H1 (cell line): ENCODE data around the gene MRPS15. TPM values are rescaled to one million over a fixed set of nuclear protein-coding genes. Genes with fewer than 3 reads are reported as not detected.

ENCODE experiments used
- CTCF ChIA-PET: fragments of 300-600 bp; sonication (Branson Sonifier 250); formaldehyde crosslinking; loops from one replicate; lab custom pipeline; 2021; ENCODE audit not compliant: partially characterized antibody; lab: Charles Lee
- POLR2A ChIA-PET: fragments of 300-600 bp; sonication (Branson Sonifier 250); formaldehyde crosslinking; loops from one replicate; lab custom pipeline; 2021; ENCODE audit warnings: inconsistent platforms; ENCODE audit not compliant: partially characterized antibody; lab: Charles Lee
- DNase-seq, 2 experiments: peaks; one replicate each; pipeline versions ENCODE4 v3.0.0 to v3.0.0-alpha.2; 2010 to 2022; ENCODE audit warnings: low spot score in 2 of 2, low read depth in 1 of 2, mixed read lengths in 1 of 2
- FAIRE-seq: peaks from 2 replicates; lab custom pipeline; 2011; peaks lifted over from hg19 to GRCh38; lab: Jason Lieb, UNC
- H2AFZ ChIP-seq: 2 replicates; pipeline ENCODE4 v1.8.1; 2012; ENCODE audit warnings: low read length, inconsistent platforms
- H2AK5ac ChIP-seq: 2 replicates; pipeline ENCODE4 v1.6.1; 2013; ENCODE audit warnings: low read depth, low read length
- H2BK120ac ChIP-seq: replicated peaks from 2 replicates; pipeline ENCODE3; 2013; ENCODE audit warnings: low read depth, low read length, inconsistent platforms
- H2BK12ac ChIP-seq: 2 replicates; pipeline ENCODE4 v1.6.1; 2013; ENCODE audit warnings: low read depth, low read length
- H2BK15ac ChIP-seq: 2 replicates; pipeline ENCODE4 v1.6.1; 2013; ENCODE audit warnings: low read length
- H2BK20ac ChIP-seq: 2 replicates; pipeline ENCODE4 v1.6.1; 2013; ENCODE audit warnings: low read length
- H2BK5ac ChIP-seq: 2 replicates; pipeline ENCODE4 v1.6.1; 2013; ENCODE audit warnings: low read depth, low read length
- H3K14ac ChIP-seq: 2 replicates; pipeline ENCODE4 v1.6.1; 2013; ENCODE audit warnings: inconsistent platforms; ENCODE audit not compliant: insufficient read length
- H3K18ac ChIP-seq: 2 replicates; pipeline ENCODE4 v1.6.1; 2013; ENCODE audit warnings: low read length; ENCODE audit errors: extremely low read depth
- H3K23ac ChIP-seq: 2 replicates; pipeline ENCODE4 v1.6.1; 2013; ENCODE audit warnings: inconsistent platforms; ENCODE audit not compliant: insufficient read length
- H3K23me2 ChIP-seq: 2 replicates; pipeline ENCODE4 v1.6.1; 2013; ENCODE audit warnings: low read depth, low read length
- H3K27ac ChIP-seq: 2 replicates; pipeline ENCODE4 v1.6.1; 2011; ENCODE audit warnings: low read depth, low read length, inconsistent platforms
- H3K27me3 ChIP-seq, 4 experiments: replicated peaks in 1 of 4; 1 replicate in 1 of 4; 2 replicates in 3 of 4; pipeline versions ENCODE4 v1.6.1 to v1.8.1; 2011 to 2013; ENCODE audit warnings: low read length in 3 of 4, mild to moderate bottlenecking in 3 of 4, inconsistent platforms in 2 of 4, mixed read lengths in 2 of 4, moderate library complexity in 1 of 4; ENCODE audit not compliant: control insufficient read depth in 3 of 4, insufficient read depth in 3 of 4; ENCODE audit errors: extremely low read depth in 1 of 4
- H3K36me3 ChIP-seq, 4 experiments: 2 replicates each; pipeline versions ENCODE4 v1.6.1 to v1.8.1; 2011 to 2013; ENCODE audit warnings: mild to moderate bottlenecking in 4 of 4, low read length in 3 of 4, moderate library complexity in 2 of 4, control low read depth in 1 of 4, inconsistent platforms in 1 of 4; ENCODE audit not compliant: insufficient read depth in 4 of 4, control insufficient read depth in 2 of 4
- H3K4ac ChIP-seq: replicated peaks from 2 replicates; pipeline ENCODE3; 2013; ENCODE audit warnings: low read length, low read depth, mixed read lengths, inconsistent platforms; ENCODE audit not compliant: insufficient read length
- H3K4me1 ChIP-seq, 4 experiments: replicated peaks in 1 of 4; 1 replicate in 1 of 4; 2 replicates in 3 of 4; pipeline versions ENCODE4 v1.6.1 to v1.8.1; 2011 to 2013; ENCODE audit warnings: low read length in 3 of 4, inconsistent platforms in 2 of 4, mixed read lengths in 1 of 4; ENCODE audit not compliant: insufficient read depth in 4 of 4, control insufficient read depth in 3 of 4
- H3K4me2 ChIP-seq, 2 experiments: 2 replicates each; pipeline versions ENCODE4 v1.6.1 to v1.8.1; 2011 to 2013; ENCODE audit warnings: low read depth in 2 of 2, low read length in 2 of 2, control low read depth in 1 of 2, inconsistent platforms in 1 of 2, mild to moderate bottlenecking in 1 of 2; ENCODE audit not compliant: insufficient read depth in 1 of 2
- H3K4me3 ChIP-seq, 4 experiments: fragments of 200-600, 300-600 bp in 1 of 4; sonication (generic), shearing (Covaris generic), sonication (Bioruptor Twin) in 1 of 4; 2 replicates each; pipeline versions ENCODE4 v1.5.1 to v1.8.1; 2011 to 2016; ENCODE audit warnings: low read length in 4 of 4, low read depth in 3 of 4, control low read depth in 2 of 4, inconsistent platforms in 2 of 4, mild to moderate bottlenecking in 2 of 4, mixed read lengths in 1 of 4, moderate library complexity in 1 of 4; ENCODE audit not compliant: insufficient read depth in 2 of 4; ENCODE audit errors: extremely low read depth in 1 of 4
- H3K56ac ChIP-seq: replicated peaks from 2 replicates; pipeline ENCODE3; 2013; ENCODE audit warnings: low read depth, mild to moderate bottlenecking, mixed read lengths, low read length, inconsistent platforms; ENCODE audit not compliant: insufficient read length
- H3K79me1 ChIP-seq: 2 replicates; pipeline ENCODE4 v1.6.1; 2013; ENCODE audit warnings: low read depth, low read length, control low read depth
- H3K79me2 ChIP-seq, 2 experiments: 2 replicates each; pipeline versions ENCODE4 v1.6.1 to v1.8.1; 2012 to 2013; ENCODE audit warnings: low read length in 2 of 2, mild to moderate bottlenecking in 2 of 2, inconsistent platforms in 1 of 2; ENCODE audit not compliant: insufficient read depth in 2 of 2, control insufficient read depth in 1 of 2
- H3K9ac ChIP-seq, 4 experiments: replicated peaks in 1 of 4; 1 replicate in 1 of 4; 2 replicates in 3 of 4; pipeline versions ENCODE4 v1.6.1 to v1.8.1; 2011 to 2013; ENCODE audit warnings: low read depth in 3 of 4, low read length in 3 of 4, control low read depth in 2 of 4, mild to moderate bottlenecking in 2 of 4, moderate library complexity in 2 of 4, inconsistent platforms in 1 of 4; ENCODE audit errors: extremely low read depth in 1 of 4
- H3K9me3 ChIP-seq, 2 experiments: 2 replicates each; pipeline versions ENCODE4 v1.6.1 to v1.8.1; 2012 to 2013; ENCODE audit warnings: mild to moderate bottlenecking in 2 of 2, moderate library complexity in 2 of 2, control low read depth in 1 of 2, inconsistent platforms in 1 of 2, low read depth in 1 of 2, low read length in 1 of 2, mixed read lengths in 1 of 2; ENCODE audit not compliant: insufficient read depth in 2 of 2
- H4K20me1 ChIP-seq, 2 experiments: replicated peaks in 1 of 2; 2 replicates each; pipeline versions ENCODE3 to v1.8.1; 2011 to 2013; ENCODE audit warnings: inconsistent platforms in 2 of 2, low read length in 2 of 2, mild to moderate bottlenecking in 1 of 2; ENCODE audit not compliant: insufficient read depth in 2 of 2, control insufficient read depth in 1 of 2
- H4K5ac ChIP-seq: 2 replicates; pipeline ENCODE4 v1.6.1; 2013; ENCODE audit warnings: low read length, low read depth, mixed read lengths, inconsistent platforms; ENCODE audit not compliant: insufficient read length
- H4K8ac ChIP-seq: 2 replicates; pipeline ENCODE4 v1.8.0; 2013; ENCODE audit warnings: mild to moderate bottlenecking, moderate library complexity, low read length, inconsistent platforms; ENCODE audit not compliant: insufficient read depth; ENCODE audit errors: extremely low read depth
- H4K91ac ChIP-seq: replicated peaks from 2 replicates; pipeline ENCODE3; 2013; ENCODE audit warnings: low read length, mixed read lengths, inconsistent platforms; ENCODE audit not compliant: insufficient read length
- BACH1 ChIP-seq: IDR thresholded peaks from 2 replicates; pipeline ENCODE4 v1.6.1; 2012; ENCODE audit warnings: low read length, improper control_type of control experiment
- BCL11A ChIP-seq, 2 experiments: IDR thresholded peaks; one replicate each; pipeline ENCODE4 v1.6.1; 2011; ENCODE audit warnings: low read depth in 2 of 2, low read length in 2 of 2, mild to moderate bottlenecking in 2 of 2
- EGR1 ChIP-seq: IDR thresholded peaks from 2 replicates; pipeline ENCODE4 v1.6.1; 2011; ENCODE audit warnings: low read depth, low read length, borderline replicate concordance
- HDAC2 ChIP-seq, 2 experiments: fragments of 300-600 bp in 1 of 2; sonication (generic) in 1 of 2; IDR thresholded peaks; 2 replicates each; pipeline ENCODE4 v1.6.1; 2011 to 2012; ENCODE audit warnings: low read depth in 2 of 2, low read length in 2 of 2, mild to moderate bottlenecking in 2 of 2, moderate library complexity in 2 of 2, borderline replicate concordance in 1 of 2, inconsistent platforms in 1 of 2
- PHF8 ChIP-seq: fragments of 200-600 bp; sonication (generic); conservative IDR thresholded peaks from 2 replicates; pipeline ENCODE4 v1.7.1; 2012; ENCODE audit warnings: low read depth, mild to moderate bottlenecking, inconsistent platforms, low read length, moderate library complexity
- RNF2 ChIP-seq: fragments of 200-900, 300-1000 bp; sonication (generic); IDR thresholded peaks from 2 replicates; pipeline ENCODE4 v1.7.1; 2016; ENCODE audit warnings: borderline replicate concordance, low read depth, mild to moderate bottlenecking, antibody characterized with exemption, low read length; ENCODE audit not compliant: poor library complexity, severe bottlenecking; ENCODE audit errors: missing control alignments
- SIN3A ChIP-seq, 2 experiments: IDR thresholded peaks in 1 of 2; conservative IDR thresholded peaks in 1 of 2; 2 replicates each; pipeline ENCODE4 v1.6.1; 2011 to 2012; ENCODE audit warnings: low read length in 2 of 2, improper control_type of control experiment in 1 of 2, low read depth in 1 of 2, mild to moderate bottlenecking in 1 of 2
- TAF7 ChIP-seq: optimal IDR thresholded peaks from 2 replicates; pipeline ENCODE3; 2011; ENCODE audit warnings: low read depth, mild to moderate bottlenecking, inconsistent platforms, low read length, moderate library complexity, borderline replicate concordance
- TEAD4 ChIP-seq: IDR thresholded peaks from 2 replicates; pipeline ENCODE4 v1.6.1; 2012; ENCODE audit warnings: low read depth, low read length, inconsistent platforms, mixed read lengths
- WGBS, 2 experiments: shearing (Covaris generic) in 1 of 2; methylation state at CpG; one replicate each; pipeline versions ENCODE4 v1.1.6 to v1.1.7; 2013 to 2015; ENCODE audit warnings: low lambda C conversion rate in 2 of 2, mixed read lengths in 2 of 2, inconsistent platforms in 1 of 2, low coverage in 1 of 2, missing lambda C conversion rate in 1 of 2; ENCODE audit not compliant: insufficient replicate concordance in 2 of 2, insufficient coverage in 1 of 2, insufficient read length in 1 of 2; ENCODE audit errors: extremely low coverage in 1 of 2, missing lambda C conversion rate in 1 of 2; 5-methylcytosine and 5-hydroxymethylcytosine counted together
- polyA plus RNA-seq, 7 experiments: library from polyadenylated mRNA; depleted of rRNA in 3 of 7; stranded (reverse) in 5 of 7; unstranded in 2 of 7; fragments of >200 nt in 5 of 7; fragments of 200-250 nt in 2 of 7; gene quantifications; 1 replicate in 5 of 7; 2 replicates in 1 of 7; 4 replicates in 1 of 7; pipeline versions ENCODE4 v1.2.1 to v1.2.3, GENCODE V29; 2011 to 2013; ENCODE audit warnings: missing spikeins in 2 of 7, mixed read lengths in 2 of 7
- total RNA-seq: library from RNA; stranded (reverse); fragmentation: NEBNext Ultra II Directional; extraction: Animal tissue kit (Norgen Biotek cat#: 25700); gene quantifications from 2 replicates; pipeline ENCODE4 v1.2.1, GENCODE V29; 2021

MRPS15 gene
- total and polyA plus RNA-seq, 2 of the 8 experiments (the other 6 are each of a cell fraction or from before 2014, with no cell fraction given) = 53.6 to 129 TPM

DNA sequence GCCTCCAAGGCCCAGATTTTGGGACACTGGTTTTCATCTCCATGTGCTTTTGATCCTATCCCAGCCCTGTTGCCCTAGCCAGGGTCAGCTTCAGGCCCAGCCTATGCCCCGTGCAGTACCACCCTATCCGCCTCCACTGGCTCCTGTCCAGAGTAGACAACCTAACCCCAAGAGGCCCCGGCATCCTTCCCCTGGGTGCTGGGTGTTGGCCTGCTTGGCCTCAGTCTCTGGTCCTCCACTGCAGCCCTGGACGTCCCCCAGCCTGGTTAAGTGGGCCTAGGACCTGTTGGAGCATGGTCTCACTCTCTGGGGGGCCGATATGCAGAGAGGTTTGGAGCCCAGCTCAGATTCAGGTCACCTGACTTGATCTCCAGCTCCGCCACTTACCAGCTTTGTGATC, 16.9 kb upstream of the MRPS15 start:
- CTCF ChIA-PET = interaction anchor here (0.6 to 1.0 kb wide), 3 partner anchors 10 to 42 kb away, joined by 3 read pairs; no protein-coding TSS in a partner anchor
- H3K23ac ChIP-seq = no peak overlapping the region
- H2AK5ac ChIP-seq = no peak overlapping the region
- no peaks in the 10 kb centered on the region for H3K79me2 ChIP-seq
- no peak overlapping the region for H3K18ac ChIP-seq
- H3K23me2 ChIP-seq = no peaks in the 10 kb centered on the region
- H3K14ac ChIP-seq = no peak overlapping the region
- no peak overlapping the region for H4K5ac ChIP-seq
- peak overlapping the region; percentile 38; the same call in 1 of the 2 replicates for H4K8ac ChIP-seq
- no peak overlapping the region for H2BK12ac ChIP-seq
- H3K9ac ChIP-seq = no peak overlapping the region
- H3K56ac ChIP-seq = no peak overlapping the region
- no peak overlapping the region for H2BK120ac ChIP-seq
- no peaks in the 10 kb centered on the region for H4K20me1 ChIP-seq
- no peak overlapping the region for H3K27ac ChIP-seq
- no peaks in the 10 kb centered on the region for H3K9me3 ChIP-seq
- no peak overlapping the region for H2BK20ac ChIP-seq
- DNase-seq (no peak), FAIRE-seq (no peak)
- H2AFZ ChIP-seq = no peak overlapping the region
- POLR2A ChIA-PET = interaction anchor here (0.9 to 1.6 kb wide), 2 partner anchors 11 to 17 kb away, joined by 4 to 5 read pairs; partner anchors contain the start of gene MRPS15
- H3K27me3 ChIP-seq = no peaks in the 10 kb centered on the region
- H4K91ac ChIP-seq = no peak overlapping the region
- no peak overlapping the region for H3K4ac ChIP-seq
- H3K4me2 ChIP-seq = no peak overlapping the region
- no peak overlapping the region for H2BK5ac ChIP-seq
- peaks cover 0 to 2% (median 0%) of the 10 kb centered on the region in 4 experiments; a peak in 2 of 7 replicates for H3K4me1 ChIP-seq
- no peak overlapping the region for H3K4me3 ChIP-seq
- no peak overlapping the region for H2BK15ac ChIP-seq
- no peaks in the 10 kb centered on the region for H3K36me3 ChIP-seq
- no peaks in the 10 kb centered on the region for H3K79me1 ChIP-seq
- WGBS, 2 experiments = 96% methylated on average over 6 of the region's 6 CpGs; no CpG with 5 or more reads in 1 of the 2 experiments
- TF ChIP-seq BCL11A (IDR thresholded peaks at IDR 0.05; ENCODE audit: low read depth in 2 of 2, low read length in 2 of 2) (no peak), HDAC2 (IDR thresholded peaks at IDR 0.05; ENCODE audit: borderline replicate concordance in 1 of 2, low read depth in 2 of 2, low read length in 2 of 2) (no peak), SIN3A (conservative IDR thresholded peaks at IDR 0.05 in 1 of 2, IDR thresholded peaks at IDR 0.05 in 1 of 2; ENCODE audit: low read depth in 1 of 2, low read length in 2 of 2) (no peak), BACH1 (no peak), PHF8 (no peak), TEAD4 (no peak), RNF2 (no peak), EGR1 (no peak), TAF7 (no peak)
